Activated CD8-positive, alpha-beta memory T cell treated with anti-CD3 and anti-CD28 coated beads, Interleukin-2, amount 50 U/mL, for 24 hours (primary cell): Measurements from ENCODE around the gene ZP2.
"Not testable (repeated sequence)": the region's sequence is repeated elsewhere in the genome, so short reads cannot be mapped to it uniquely, and the experiment has no call there.

Experiments
- DNase-seq: peaks from one replicate; pipeline ENCODE4 v3.0.0-alpha.2; 2020; ENCODE audit errors: extremely low read depth

The ZP2 gene

GRCh38 chr16:21217121-21217520, 5.7 kb upstream of the ZP2 start:
- DNase-seq, result no peak

GRCh38 chr16:21214086-21214485, 2.7 kb upstream of the ZP2 start:
- DNase-seq, result no peak

DNA sequence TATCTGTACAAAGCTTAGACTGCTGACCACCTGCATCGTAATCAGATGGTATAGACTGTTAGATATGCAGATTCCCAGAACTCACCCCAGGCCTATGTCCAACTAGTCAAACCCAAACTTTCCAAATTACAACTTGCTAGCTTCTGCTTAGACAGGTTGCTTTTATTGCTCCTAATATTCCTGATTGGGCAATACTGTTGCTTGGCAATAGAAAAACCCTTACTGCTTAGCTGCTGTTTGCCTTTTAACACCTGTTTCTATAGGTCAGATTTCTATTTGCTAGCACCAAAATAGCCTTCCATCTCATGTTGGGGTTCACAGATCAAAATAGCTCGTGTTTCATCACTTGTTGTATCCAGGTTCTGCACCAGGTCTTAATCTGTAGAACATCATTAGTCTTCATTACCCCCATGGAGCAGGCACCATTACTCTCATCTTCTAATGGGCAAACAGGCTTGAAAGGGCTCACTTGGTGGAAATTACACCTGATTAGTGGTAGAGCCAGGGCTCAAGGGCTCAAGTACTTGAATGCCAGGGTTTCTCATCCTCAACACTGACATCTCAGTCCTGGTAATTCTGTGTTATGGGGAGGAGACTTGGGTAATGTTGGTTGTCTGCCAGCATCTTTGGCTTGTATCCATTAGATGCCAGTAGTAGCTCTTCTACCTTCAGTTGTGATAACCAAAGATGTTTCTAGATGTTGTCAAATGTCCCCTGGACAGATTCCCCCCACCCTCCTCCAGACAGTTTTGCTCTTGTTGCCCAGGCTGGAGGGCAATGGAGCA, 2.7 kb downstream of the ZP2 start:
- no peak for DNase-seq

DNA sequence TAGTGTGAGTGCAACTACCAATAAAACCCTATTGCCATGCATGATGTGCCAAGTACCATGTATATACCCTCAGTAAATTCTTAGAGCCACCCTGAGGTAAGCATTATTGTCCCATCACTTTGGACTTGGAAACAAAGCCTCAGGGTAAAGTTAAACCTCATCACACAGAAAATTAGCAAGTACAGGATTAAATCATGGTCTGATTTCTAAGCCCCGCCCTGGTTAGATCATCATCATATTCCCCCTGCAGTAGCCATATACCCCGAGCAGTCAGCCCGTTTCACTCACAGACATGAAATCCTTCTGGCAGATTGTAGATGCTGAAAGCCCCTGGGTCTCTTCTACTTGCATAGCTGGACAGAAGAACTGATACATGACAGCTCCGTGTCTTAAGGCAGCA, 4.8 kb downstream of the ZP2 start:
- no peak for DNase-seq

DNA sequence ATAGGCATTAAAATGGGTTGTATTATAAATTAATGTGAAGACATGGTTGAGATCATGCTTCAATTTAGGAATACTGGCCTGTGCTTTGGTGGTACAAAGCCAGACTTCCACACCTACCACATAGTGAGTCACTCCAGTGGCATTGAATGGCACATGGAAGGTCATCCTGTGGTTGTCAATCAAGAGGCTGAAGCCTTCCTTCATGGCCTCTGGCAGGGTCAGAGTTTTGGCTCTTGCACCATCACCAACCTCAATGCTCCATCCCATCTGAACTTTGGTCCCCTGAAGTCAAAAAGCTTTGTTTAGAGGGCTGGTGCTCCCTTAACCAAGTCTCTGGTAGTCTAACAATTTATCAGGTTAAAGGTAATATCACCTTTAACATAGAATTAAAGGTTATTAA, 6.1 kb downstream of the ZP2 start:
- DNase-seq, result no peak

DNA sequence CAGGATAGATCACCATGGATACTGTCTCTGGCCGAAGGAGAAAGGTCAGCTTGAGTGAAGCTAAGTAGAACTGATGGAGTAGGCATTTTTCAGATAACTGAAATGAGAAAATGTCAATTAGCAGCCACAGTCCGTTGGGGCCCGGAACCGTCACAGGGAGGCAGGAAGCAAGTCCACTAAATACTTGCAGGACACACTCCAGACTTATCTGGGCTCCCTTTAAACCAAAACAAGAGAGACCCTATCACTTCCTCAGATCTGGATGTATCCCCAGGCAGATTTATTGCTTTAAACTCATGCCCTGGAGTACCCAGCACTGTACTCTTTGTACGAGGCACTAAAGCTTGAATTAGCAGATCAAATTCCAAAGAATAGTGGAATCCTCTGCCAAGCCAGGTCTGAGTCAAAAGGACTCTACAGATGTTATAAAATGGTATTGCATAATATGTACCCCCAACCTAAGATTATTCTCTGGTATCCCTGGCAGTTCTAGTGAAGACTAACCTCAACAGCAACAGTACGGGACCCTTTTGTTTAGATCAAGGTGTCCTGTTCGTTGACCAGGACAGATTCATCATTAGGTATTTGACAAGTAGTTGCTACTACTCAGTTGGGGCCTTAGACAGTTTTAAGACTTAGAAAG, 8.1 kb downstream of the ZP2 start:
- no peak for DNase-seq

DNA sequence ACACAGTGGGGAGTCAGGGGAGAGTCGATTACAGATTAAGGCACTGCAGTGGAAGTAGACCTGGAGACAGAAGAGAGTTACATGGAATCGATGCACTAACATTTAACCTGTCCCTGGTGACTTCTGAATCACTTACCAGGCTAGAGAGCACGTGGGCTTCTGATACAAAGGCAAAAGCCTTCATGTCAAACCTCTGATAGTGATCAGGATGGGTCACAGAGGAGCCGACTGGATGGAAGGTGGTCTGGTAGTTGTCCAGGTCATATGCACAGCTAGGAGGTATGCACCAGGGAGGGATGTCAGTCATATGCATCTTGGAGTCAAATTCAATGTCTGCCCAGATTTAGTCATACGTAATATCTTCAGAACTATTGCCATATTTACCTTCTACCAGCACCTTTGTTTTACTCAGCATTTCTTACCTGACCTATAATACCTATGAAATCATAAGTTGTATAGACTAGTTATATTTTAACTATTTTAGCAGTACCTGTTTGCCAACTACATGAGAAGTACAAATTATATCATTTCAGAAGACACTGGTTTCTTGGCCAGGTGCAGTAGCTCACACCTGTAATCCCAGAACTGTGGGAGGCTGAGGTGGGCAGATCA, 11.7 kb downstream of the ZP2 start:
- no peak for DNase-seq

DNA sequence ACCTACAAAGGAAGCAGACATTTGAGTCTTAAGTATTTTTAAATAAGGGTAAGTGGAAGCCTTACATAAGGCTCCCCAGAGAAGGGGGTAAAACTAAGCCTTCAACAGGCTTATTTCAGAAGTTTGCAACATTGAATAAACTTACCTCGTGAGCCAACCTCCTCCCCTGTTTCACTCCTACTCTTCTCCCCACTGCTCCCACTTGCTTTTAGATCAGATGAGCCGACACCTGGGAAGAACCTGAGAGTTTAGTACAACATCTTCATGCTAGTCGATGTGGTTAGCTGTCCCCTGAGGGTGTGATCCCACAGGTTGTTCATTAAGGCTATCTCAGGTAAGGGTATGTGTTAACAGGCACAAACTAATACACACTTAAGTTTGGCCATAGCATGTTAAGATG, 13.8 kb downstream of the ZP2 start:
- DNase-seq, result no peak

- no peak for DNase-seq
Observed at GRCh38 chr16:21197112-21197511, 14.3 kb downstream of the ZP2 start.

DNA sequence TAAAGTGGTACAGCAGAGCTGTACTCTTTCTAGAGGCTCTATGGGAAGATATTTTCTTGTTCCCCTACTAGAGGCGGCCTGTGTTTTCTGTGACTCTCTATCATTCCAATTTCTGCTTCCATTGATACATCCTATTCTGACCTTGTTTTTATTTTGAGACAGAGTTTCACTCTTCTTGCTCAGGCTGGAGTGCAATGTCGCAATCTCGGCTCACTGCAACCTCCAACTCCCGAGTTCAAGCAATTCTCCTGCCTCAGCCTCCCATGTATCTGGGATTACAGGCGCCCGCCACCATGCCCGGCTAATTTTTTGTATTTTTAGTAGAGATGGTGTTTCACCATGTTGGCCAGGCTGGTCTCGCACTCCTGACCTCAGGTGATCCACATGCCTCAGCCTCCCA, 16.0 kb downstream of the ZP2 start:
- not testable (repeated sequence) for DNase-seq

- no peak for DNase-seq
Observed at GRCh38 chr16:21194771-21195301, 16.5 kb downstream of the ZP2 start.

- DNase-seq, result no peak
Observed at GRCh38 chr16:21192991-21193390, 18.4 kb downstream of the ZP2 start.

- no peak for DNase-seq
Observed at GRCh38 chr16:21190599-21190998, 20.8 kb downstream of the ZP2 start.

DNA sequence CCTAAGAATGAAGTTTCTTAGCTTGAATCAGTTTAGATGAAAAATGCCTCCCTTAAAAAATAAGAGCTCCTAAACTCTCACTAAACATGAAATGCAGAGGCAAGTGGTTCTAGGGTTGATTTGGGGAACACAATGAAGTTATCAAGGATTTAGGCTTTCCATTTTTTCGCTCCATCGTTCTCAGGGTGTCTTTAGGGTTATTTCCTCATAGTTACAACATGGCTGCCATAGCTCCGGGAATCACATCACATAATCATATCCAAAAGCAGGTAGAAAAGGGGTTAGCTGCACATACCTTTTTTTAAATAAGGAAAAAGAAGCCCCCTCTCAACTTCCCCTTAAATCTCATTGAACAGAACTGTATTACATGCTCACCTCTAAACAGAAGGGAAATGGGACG, 21.4 kb downstream of the ZP2 start:
- no peak for DNase-seq

DNA sequence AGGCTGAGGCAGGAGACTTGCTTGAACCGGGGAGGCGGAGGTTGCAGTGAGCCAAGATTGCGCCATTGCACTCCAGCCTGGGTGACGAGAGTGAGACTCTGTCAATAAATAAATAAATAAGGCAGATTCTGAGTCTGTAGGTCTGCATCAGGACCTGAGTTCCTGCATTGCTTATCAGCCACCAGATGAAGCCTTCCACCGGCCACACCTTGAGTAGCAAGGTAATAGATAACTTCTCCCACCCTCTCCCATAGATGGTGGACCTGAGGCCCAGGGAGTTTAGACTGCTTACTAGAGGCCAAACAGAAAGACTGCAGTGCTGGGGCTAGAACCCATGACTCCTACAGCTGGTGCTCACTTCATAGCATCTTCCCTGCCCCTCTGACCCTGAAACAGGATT, 22.1 kb downstream of the ZP2 start:
- DNase-seq, result no peak

- DNase-seq, result no peak
Observed at GRCh38 chr16:21186326-21186691, 25.1 kb downstream of the ZP2 start.

DNA sequence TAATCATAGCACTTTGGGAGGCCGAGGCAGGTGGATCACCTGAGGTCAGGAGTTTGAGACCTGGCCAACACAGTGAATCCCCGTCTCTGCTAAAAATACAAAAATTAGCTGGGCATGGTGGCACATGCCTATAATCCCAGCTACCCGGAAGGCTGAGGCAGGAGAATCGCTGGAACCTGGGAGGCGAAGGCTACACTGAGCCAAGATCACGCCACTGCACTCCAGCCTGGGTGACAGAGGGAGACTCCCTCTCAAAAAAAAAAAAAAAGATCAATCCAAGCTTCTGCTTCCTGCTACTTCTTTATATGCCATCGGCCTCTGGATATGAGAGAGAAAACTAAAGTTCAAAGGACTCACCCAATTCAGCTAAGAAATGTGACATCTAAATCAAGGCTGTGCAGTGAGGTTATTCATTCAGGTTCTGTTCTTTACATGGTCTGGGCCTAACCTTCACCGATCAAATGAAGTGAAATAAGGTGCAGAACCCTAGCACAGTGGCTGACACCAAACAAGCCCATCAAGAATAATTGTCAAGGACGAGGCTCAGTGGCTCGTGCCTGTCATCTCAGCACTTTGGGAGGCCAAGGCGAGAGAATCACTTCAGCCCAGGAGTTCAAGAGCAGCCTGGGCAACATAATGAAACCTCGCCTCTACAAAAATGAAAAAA, 25.6 kb downstream of the ZP2 start:
- DNase-seq, result no peak

DNA sequence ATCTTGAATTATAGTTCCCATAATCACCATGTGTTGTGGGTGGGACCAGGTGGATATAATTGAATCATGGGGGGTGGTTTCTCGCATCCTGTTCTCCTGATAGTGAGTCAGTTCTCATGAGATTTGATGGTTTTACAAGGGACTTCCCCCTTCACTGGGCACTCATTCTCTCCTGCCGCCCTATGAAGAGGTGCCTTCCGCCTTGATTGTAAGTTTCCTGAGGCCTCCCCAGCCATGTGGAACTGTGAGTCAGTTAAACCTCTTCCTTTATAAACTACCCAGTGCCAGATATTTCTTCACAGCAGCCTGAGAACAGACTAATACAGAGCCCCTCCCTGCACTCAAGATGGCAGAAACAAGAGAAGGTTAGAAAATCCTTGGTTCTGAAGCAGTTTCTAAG, 26.5 kb downstream of the ZP2 start:
- no peak for DNase-seq

DNA sequence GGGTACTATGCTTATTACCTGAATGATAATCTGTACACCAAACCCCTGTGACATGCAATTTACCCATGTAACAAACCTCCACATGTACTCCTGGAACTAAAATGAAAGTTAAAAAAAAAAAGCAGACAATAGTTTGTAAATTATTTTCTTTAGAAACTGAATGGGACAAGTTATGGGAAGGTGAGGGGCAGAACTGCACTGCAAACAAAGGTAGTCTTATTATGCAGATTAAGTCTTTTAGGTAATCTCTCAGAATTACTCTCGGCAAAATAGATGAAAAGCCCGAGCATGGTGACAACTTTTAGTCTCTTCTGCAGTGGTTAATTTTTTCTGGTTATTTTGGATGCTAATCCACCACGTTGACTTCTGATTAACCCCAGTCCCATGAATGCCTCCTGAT, 27.4 kb downstream of the ZP2 start:
- DNase-seq, result no peak

DNA sequence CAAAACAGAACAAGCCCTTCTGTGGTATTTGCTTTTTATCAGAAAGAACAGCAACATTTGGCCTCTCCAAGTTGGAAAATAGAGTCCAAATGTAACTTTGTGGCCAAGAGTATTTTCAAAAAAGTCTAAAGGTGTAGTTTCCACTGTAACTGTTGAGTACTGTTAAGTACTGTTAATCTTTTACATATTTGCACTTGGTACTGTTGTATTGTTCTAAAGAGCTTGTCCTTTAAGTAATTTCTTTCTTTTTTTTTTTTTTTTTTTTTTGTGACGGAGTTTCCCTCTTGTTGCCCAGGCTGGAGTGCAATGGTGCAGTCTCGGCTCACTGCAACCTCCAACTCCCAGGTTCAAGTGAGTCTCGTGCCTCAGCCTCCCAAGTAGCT, 31.4 kb downstream of the ZP2 start:
- no peak for DNase-seq

- no peak for DNase-seq
Observed at GRCh38 chr16:21179126-21179982, 32.0 kb downstream of the ZP2 start.

DNA sequence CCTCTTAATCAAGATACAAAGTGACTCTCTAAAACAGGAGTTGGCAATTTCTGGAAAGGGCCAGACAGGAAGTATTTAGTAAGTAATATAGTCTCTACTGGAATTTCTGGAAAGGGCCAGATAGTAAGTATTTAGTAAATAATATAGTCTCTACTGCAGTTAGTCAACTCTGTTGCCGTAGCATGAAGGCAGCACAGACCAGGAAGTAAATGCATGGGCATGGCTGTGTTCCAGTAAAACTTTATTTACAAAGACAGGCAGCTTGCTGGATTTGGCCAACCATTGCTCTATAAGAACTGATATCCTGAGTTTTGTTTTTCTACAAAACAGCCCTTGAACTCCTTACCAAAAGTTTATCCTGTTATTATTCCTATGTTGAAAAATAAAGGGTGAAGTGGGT, 36.0 kb downstream of the ZP2 start:
- no peak for DNase-seq
